ENCODE results near the gene IL23R.

DNA sequence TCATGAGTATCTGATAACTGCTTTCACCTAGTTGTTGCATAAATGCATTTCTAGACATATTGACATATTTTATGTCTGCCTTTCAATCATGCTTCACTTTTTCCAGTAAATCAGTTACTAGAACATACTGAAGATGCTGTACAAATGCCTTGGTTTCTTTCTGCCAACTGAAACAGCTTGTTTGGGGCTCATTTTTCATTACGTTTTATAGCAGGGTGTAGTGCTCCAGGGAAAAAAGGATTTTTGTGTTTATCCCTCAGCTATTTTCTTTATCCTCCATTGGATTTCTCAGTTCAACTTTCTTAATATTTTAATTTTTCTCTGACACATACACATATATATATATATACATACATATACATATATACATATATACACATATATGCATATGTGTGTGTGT, 51.7 kb downstream of the IL23R start:
- TF ChIP-seq, protein P1, sequence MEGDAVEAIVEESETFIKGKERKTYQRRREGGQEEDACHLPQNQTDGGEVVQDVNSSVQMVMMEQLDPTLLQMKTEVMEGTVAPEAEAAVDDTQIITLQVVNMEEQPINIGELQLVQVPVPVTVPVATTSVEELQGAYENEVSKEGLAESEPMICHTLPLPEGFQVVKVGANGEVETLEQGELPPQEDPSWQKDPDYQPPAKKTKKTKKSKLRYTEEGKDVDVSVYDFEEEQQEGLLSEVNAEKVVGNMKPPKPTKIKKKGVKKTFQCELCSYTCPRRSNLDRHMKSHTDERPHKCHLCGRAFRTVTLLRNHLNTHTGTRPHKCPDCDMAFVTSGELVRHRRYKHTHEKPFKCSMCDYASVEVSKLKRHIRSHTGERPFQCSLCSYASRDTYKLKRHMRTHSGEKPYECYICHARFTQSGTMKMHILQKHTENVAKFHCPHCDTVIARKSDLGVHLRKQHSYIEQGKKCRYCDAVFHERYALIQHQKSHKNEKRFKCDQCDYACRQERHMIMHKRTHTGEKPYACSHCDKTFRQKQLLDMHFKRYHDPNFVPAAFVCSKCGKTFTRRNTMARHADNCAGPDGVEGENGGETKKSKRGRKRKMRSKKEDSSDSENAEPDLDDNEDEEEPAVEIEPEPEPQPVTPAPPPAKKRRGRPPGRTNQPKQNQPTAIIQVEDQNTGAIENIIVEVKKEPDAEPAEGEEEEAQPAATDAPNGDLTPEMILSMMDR (IDR thresholded peaks at IDR 0.05): no peak
- TF ChIP-seq POLR2A (IDR thresholded peaks at IDR 0.05): no peak
